Tibial nerve (tissue), 4 donors: Measurements from ENCODE around the gene KAZN.

Experiments used
- CTCF ChIP-seq, 5 experiments: fragments of 200-600 bp in 3 of 5; fragments of 450-650 bp in 2 of 5; sonication (generic) in 3 of 5; IDR thresholded peaks; one replicate each; pipeline ENCODE4 v1.5.1; 2016 to 2019; ENCODE audit warnings: antibody characterized with exemption in 5 of 5, mild to moderate bottlenecking in 3 of 5, moderate library complexity in 2 of 5
- EP300 ChIP-seq, 2 donors: sonication (generic); formaldehyde crosslinking; IDR thresholded peaks; one replicate each; pipeline ENCODE4 v1.6.1; 2017; ENCODE audit warnings: antibody characterized with exemption in 2 of 2, mild to moderate bottlenecking in 1 of 2

- TF ChIP-seq CTCF (IDR thresholded peaks at IDR 0.05) (no peak), EP300 (IDR thresholded peaks at IDR 0.05) (no peak)
Measured at GRCh38 chr1:14738647-14739046, 140.2 kb downstream of the KAZN start.
